RWPE2 (cell line): ENCODE data around the gene GPR148.

ENCODE experiments used
- ATAC-seq: fragments of 200-7000 bp; cut with Tn5 transposase; 3 replicates; pipeline ENCODE4 v1.9.1; 2021; ENCODE audit warnings: low read depth
- DNase-seq: peaks from one replicate; pipeline ENCODE4 v3.0.0-alpha.2; 2020; ENCODE audit warnings: low spot score
- H3K27ac ChIP-seq: fragments of 450-650 bp; 2 replicates; pipeline ENCODE4 v1.5.1; 2017; ENCODE audit warnings: mild to moderate bottlenecking; ENCODE audit not compliant: poor library complexity, severe bottlenecking
- H3K27me3 ChIP-seq: fragments of 250-450 bp; sonication (Bioruptor Pico); 2 replicates; pipeline ENCODE4 v1.5.1; 2021; ENCODE audit warnings: mild to moderate bottlenecking, moderate library complexity; ENCODE audit not compliant: insufficient read depth, poor library complexity, severe bottlenecking
- H3K36me3 ChIP-seq: fragments of 250-450 bp; sonication (Bioruptor Pico); 2 replicates; pipeline ENCODE4 v1.5.1; 2020; ENCODE audit warnings: low read depth, mild to moderate bottlenecking, moderate library complexity
- H3K4me1 ChIP-seq: fragments of 250-450 bp; sonication (Bioruptor Pico); 2 replicates; pipeline ENCODE4 v1.5.1; 2021; ENCODE audit warnings: mild to moderate bottlenecking, moderate library complexity; ENCODE audit not compliant: insufficient read depth, poor library complexity, severe bottlenecking
- H3K4me3 ChIP-seq: fragments of 250-450 bp; sonication (Bioruptor Pico); 2 replicates; pipeline ENCODE4 v1.5.1; 2021; ENCODE audit warnings: mild to moderate bottlenecking, moderate library complexity; ENCODE audit not compliant: severe bottlenecking
- H3K9me3 ChIP-seq: fragments of 250-450 bp; sonication (Bioruptor Pico); 2 replicates; pipeline ENCODE4 v1.5.1; 2021; ENCODE audit warnings: mild to moderate bottlenecking, moderate library complexity; ENCODE audit not compliant: severe bottlenecking
- CTCF ChIP-seq: fragments of 450-650 bp; IDR thresholded peaks from one replicate; pipeline ENCODE4 v1.5.1; 2017; ENCODE audit warnings: mild to moderate bottlenecking, moderate library complexity; ENCODE audit not compliant: poor library complexity, severe bottlenecking

The GPR148 gene

GRCh38 chr2:130720528-130720927 lies 8.3 kb upstream of the GPR148 start:
- Histone ChIP-seq H3K9me3 (no peaks in the 10 kb centered on the region), H3K4me1 (no peaks in the 10 kb centered on the region), H3K27ac (no peak overlapping the region), H3K36me3 (no peaks in the 10 kb centered on the region), H3K27me3 (no peaks in the 10 kb centered on the region), H3K4me3 (no peak overlapping the region)
- no peak for TF ChIP-seq CTCF
- ATAC-seq (no peak), DNase-seq (no peak)

- TF ChIP-seq CTCF = no peak
- DNase-seq (no peak), ATAC-seq (no peak)
- H3K27me3 ChIP-seq = no peaks in the 10 kb centered on the region
- no peaks in the 10 kb centered on the region for H3K36me3 ChIP-seq
- no peak overlapping the region for H3K4me3 ChIP-seq
- H3K4me1 ChIP-seq = peaks cover 10% of the 10 kb centered on the region
- no peaks in the 10 kb centered on the region for H3K9me3 ChIP-seq
- no peak overlapping the region for H3K27ac ChIP-seq
Measured at GRCh38 chr2:130724455-130724854, 4.4 kb upstream of the GPR148 start.

- H3K27ac ChIP-seq = no peak overlapping the region
- no peaks in the 10 kb centered on the region for H3K36me3 ChIP-seq
- peak overlapping the region; percentile 39 for H3K4me3 ChIP-seq
- H3K27me3 ChIP-seq = no peaks in the 10 kb centered on the region
- peak; percentile 4; the same call in 1 of the 3 replicates for ATAC-seq
- H3K4me1 ChIP-seq = peaks cover 10% of the 10 kb centered on the region
- H3K9me3 ChIP-seq = no peaks in the 10 kb centered on the region
- no peak for TF ChIP-seq CTCF
- DNase-seq = no peak
Measured at GRCh38 chr2:130726614-130727180, 2.2 kb upstream of the GPR148 start.

GRCh38 chr2:130727286-130727924 lies 1.5 kb upstream of the GPR148 start:
- Histone ChIP-seq H3K27ac (no peak overlapping the region), H3K36me3 (no peaks in the 10 kb centered on the region), H3K9me3 (no peaks in the 10 kb centered on the region), H3K4me3 (peak overlapping the region; percentile 39), H3K4me1 (peaks cover 10% of the 10 kb centered on the region), H3K27me3 (no peaks in the 10 kb centered on the region)
- ATAC-seq (peak; percentile 87), DNase-seq (no peak)
- no peak for TF ChIP-seq CTCF

- H3K36me3 ChIP-seq = no peaks in the 10 kb centered on the region
Measured at GRCh38 chr2:130728007-130728454, 839 bp upstream of the GPR148 start.

More at GRCh38 chr2:130728007-130728454, 839 bp upstream of the GPR148 start:
- Histone ChIP-seq H3K4me3 (peak overlapping the region; percentile 39), H3K9me3 (no peaks in the 10 kb centered on the region), H3K27ac (no peak overlapping the region), H3K4me1 (peaks cover 10% of the 10 kb centered on the region), H3K27me3 (no peaks in the 10 kb centered on the region)
- DNase-seq (no peak), ATAC-seq (peak; percentile 29)
- no peak for TF ChIP-seq CTCF
